ENCODE results near the gene GALNT18.

GALNT18 gene

DNA sequence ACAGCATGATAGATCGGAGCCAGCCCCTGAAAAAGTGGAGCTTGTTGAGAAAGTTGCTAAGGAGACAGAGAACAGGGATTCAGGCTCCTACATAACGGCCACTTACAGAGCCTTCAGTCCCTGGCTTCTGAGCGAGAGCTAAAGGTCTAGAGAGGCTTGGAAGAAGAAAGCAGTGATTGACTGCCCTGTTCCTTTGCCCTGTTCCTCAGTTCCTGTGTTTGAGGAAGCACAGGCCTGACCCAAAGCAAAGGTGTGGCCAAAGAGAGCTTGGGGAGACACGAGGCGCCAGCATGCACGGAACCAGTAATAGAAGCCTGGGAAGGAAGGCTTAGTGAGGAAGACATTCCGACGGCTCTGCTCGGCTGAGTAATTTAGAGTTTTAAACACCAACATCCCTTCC lies 194.7 kb downstream of the GALNT18 start:
- no peak overlapping the region for H3K4me2 ChIP-seq (ENCODE audit: insufficient read depth, low read length, poor library complexity, severe bottlenecking)
- H3K27ac ChIP-seq (replicated peaks; ENCODE audit: low read length), result no peak overlapping the region
- H3K27me3 ChIP-seq (ENCODE audit: control insufficient read depth in 3 of 3, insufficient read depth in 3 of 3, low read depth in 1 of 3, low read length in 3 of 3), result peaks cover 0 to 3% (median 0%) of the 10 kb centered on the region in 3 experiments
- no peak overlapping the region for H3K9ac ChIP-seq (ENCODE audit: low read depth, low read length, poor library complexity)
- H3K4me3 ChIP-seq (ENCODE audit: low read length in 2 of 2), result no peak overlapping the region
- no CpG with 5 or more reads among the region's 9 CpGs for WGBS, 2 donors (ENCODE audit: extremely low coverage in 2 of 2, insufficient read length in 2 of 2, insufficient replicate concordance in 1 of 2)
- no peak overlapping the region for H3K18ac ChIP-seq (ENCODE audit: low read length)
- no peaks in the 10 kb centered on the region for H3K79me1 ChIP-seq (ENCODE audit: low read depth, low read length)
- H3K9me3 ChIP-seq (replicated peaks in 1 of 2; ENCODE audit: control insufficient read depth in 2 of 2, insufficient read depth in 1 of 2, low read depth in 1 of 2, low read length in 2 of 2), result no peaks in the 10 kb centered on the region
- H3K4me1 ChIP-seq (ENCODE audit: control insufficient read depth in 2 of 2, insufficient read depth in 1 of 2, low read depth in 1 of 2, low read length in 2 of 2), result peaks cover 0 to 11% of the 10 kb centered on the region in 2 donors
- no peak overlapping the region for H2AK5ac ChIP-seq (ENCODE audit: low read depth, low read length)
- H2AFZ ChIP-seq (ENCODE audit: low read length), result no peak overlapping the region
- no peak overlapping the region for H2BK5ac ChIP-seq (ENCODE audit: low read length)
- peaks cover 0 to 2% of the 10 kb centered on the region in 2 donors for H3K36me3 ChIP-seq (replicated peaks in 1 of 2; ENCODE audit: control insufficient read depth in 2 of 2, insufficient read depth in 2 of 2, low read length in 2 of 2)
- no peak overlapping the region for H3K14ac ChIP-seq (ENCODE audit: low read length)
- no peak overlapping the region for H2BK15ac ChIP-seq (ENCODE audit: low read length)
- no peak overlapping the region for H3K23ac ChIP-seq (ENCODE audit: low read depth, low read length, poor library complexity)
- H3K4ac ChIP-seq (ENCODE audit: low read length), result no peak overlapping the region
- no peak overlapping the region for H2BK120ac ChIP-seq (ENCODE audit: low read depth, low read length)
- H4K91ac ChIP-seq (ENCODE audit: low read depth, low read length, poor library complexity), result no peak overlapping the region
- no peak overlapping the region for H2BK12ac ChIP-seq (ENCODE audit: low read length)
- no peak for DNase-seq (ENCODE audit: low spot score)
- H4K8ac ChIP-seq (ENCODE audit: low read depth, low read length), result no peak overlapping the region

DNA sequence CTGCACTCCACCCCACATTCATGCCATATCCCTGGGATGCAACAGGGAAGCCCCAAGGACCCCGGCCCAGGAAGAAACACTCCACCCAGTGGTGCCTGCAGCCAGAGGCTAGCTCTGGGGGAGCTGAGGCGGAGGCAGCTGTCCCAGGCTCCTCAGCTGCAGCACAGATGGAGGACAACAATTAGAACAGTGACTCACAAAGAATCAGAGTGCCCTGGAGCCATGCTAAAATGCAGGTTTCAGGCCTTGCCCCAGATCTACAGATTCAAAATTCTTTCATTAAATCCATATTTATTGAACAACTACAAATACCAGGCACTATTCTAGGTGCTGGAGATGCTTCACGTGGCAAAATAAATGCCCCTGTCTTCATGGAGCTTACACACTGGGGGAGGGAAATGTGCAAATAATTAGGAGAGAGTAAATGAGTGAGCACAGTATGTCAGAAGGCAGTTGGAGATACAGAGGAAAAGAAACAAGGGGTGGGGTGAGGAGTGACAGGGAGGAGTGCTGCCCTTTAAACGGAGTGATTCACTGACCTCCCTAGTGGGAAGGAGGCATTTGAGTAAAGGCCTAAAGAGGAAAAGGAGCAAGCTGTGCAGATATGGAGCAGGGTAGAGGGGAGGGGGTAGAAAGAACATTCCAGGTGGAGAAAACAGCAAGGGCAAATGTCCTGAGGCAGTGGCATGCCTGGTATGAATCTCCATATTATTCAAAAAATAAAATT lies 195.4 kb downstream of the GALNT18 start:
- H3K9me3 ChIP-seq (replicated peaks in 1 of 2; ENCODE audit: control insufficient read depth in 2 of 2, insufficient read depth in 1 of 2, low read depth in 1 of 2, low read length in 2 of 2), result no peaks in the 10 kb centered on the region
- H3K14ac ChIP-seq (ENCODE audit: low read length), result no peak overlapping the region
- no peak overlapping the region for H2BK5ac ChIP-seq (ENCODE audit: low read length)
- no peak overlapping the region for H3K9ac ChIP-seq (ENCODE audit: low read depth, low read length, poor library complexity)
- H2BK120ac ChIP-seq (ENCODE audit: low read depth, low read length), result no peak overlapping the region
- no peak overlapping the region for H3K4ac ChIP-seq (ENCODE audit: low read length)
- H4K8ac ChIP-seq (ENCODE audit: low read depth, low read length), result no peak overlapping the region
- H3K23ac ChIP-seq (ENCODE audit: low read depth, low read length, poor library complexity), result no peak overlapping the region
- no peaks in the 10 kb centered on the region for H3K79me1 ChIP-seq (ENCODE audit: low read depth, low read length)
- H3K36me3 ChIP-seq (replicated peaks in 1 of 2; ENCODE audit: control insufficient read depth in 2 of 2, insufficient read depth in 2 of 2, low read length in 2 of 2), result peaks cover 0 to 2% of the 10 kb centered on the region in 2 donors
- no peak for DNase-seq (ENCODE audit: low spot score)
- H2BK12ac ChIP-seq (ENCODE audit: low read length), result no peak overlapping the region
- peaks cover 0 to 15% of the 10 kb centered on the region in 2 donors for H3K4me1 ChIP-seq (ENCODE audit: control insufficient read depth in 2 of 2, insufficient read depth in 1 of 2, low read depth in 1 of 2, low read length in 2 of 2)
- no CpG with 5 or more reads among the region's 4 CpGs for WGBS, 2 donors (ENCODE audit: extremely low coverage in 2 of 2, insufficient read length in 2 of 2, insufficient replicate concordance in 1 of 2)
- no peak overlapping the region for H3K18ac ChIP-seq (ENCODE audit: low read length)
- no peak overlapping the region for H2AFZ ChIP-seq (ENCODE audit: low read length)
- H3K27me3 ChIP-seq (ENCODE audit: control insufficient read depth in 3 of 3, insufficient read depth in 3 of 3, low read depth in 1 of 3, low read length in 3 of 3), result peaks cover 0 to 3% (median 0%) of the 10 kb centered on the region in 3 experiments
- H3K4me3 ChIP-seq (ENCODE audit: low read length in 2 of 2), result no peak overlapping the region
- H3K27ac ChIP-seq (replicated peaks; ENCODE audit: low read length), result no peak overlapping the region
- no peak overlapping the region for H2BK15ac ChIP-seq (ENCODE audit: low read length)
- no peak overlapping the region for H2AK5ac ChIP-seq (ENCODE audit: low read depth, low read length)
- H3K4me2 ChIP-seq (ENCODE audit: insufficient read depth, low read length, poor library complexity, severe bottlenecking), result no peak overlapping the region
- no peak overlapping the region for H4K91ac ChIP-seq (ENCODE audit: low read depth, low read length, poor library complexity)

DNA sequence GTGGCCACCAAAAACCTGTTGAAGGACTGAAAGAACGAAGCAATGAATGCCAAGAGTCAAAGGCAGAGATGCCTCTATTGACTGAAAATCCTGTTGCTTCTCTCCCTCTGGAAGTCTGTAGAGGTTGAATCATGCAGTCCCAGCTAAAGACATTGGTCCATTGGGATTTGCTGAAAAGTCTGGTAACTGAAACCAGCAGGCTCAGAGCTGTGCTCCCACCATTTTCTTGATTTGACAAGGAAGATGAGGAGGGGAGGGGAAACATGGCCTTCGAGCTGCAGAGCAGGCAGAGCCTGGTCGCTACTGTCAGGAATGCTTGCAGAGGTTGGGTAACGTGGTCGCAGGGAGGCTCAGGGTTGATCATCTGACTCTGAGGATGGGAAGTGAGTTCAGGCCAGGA lies 196.0 kb downstream of the GALNT18 start:
- no peaks in the 10 kb centered on the region for H3K9me3 ChIP-seq (replicated peaks in 1 of 2; ENCODE audit: control insufficient read depth in 2 of 2, insufficient read depth in 1 of 2, low read depth in 1 of 2, low read length in 2 of 2)
- H2AK5ac ChIP-seq (ENCODE audit: low read depth, low read length), result no peak overlapping the region
- no peak overlapping the region for H4K8ac ChIP-seq (ENCODE audit: low read depth, low read length)
- no peak overlapping the region for H3K4ac ChIP-seq (ENCODE audit: low read length)
- WGBS, 2 donors (ENCODE audit: extremely low coverage in 2 of 2, insufficient read length in 2 of 2, insufficient replicate concordance in 1 of 2), result no CpG with 5 or more reads among the region's 5 CpGs
- peaks cover 0 to 3% (median 0%) of the 10 kb centered on the region in 3 experiments for H3K27me3 ChIP-seq (ENCODE audit: control insufficient read depth in 3 of 3, insufficient read depth in 3 of 3, low read depth in 1 of 3, low read length in 3 of 3)
- H2BK15ac ChIP-seq (ENCODE audit: low read length), result no peak overlapping the region
- no peak overlapping the region for H3K23ac ChIP-seq (ENCODE audit: low read depth, low read length, poor library complexity)
- no peak for DNase-seq (ENCODE audit: low spot score)
- no peak overlapping the region for H3K9ac ChIP-seq (ENCODE audit: low read depth, low read length, poor library complexity)
- H3K27ac ChIP-seq (replicated peaks; ENCODE audit: low read length), result no peak overlapping the region
- H3K4me1 ChIP-seq (ENCODE audit: control insufficient read depth in 2 of 2, insufficient read depth in 1 of 2, low read depth in 1 of 2, low read length in 2 of 2), result peaks cover 0 to 20% of the 10 kb centered on the region in 2 donors
- H3K14ac ChIP-seq (ENCODE audit: low read length), result no peak overlapping the region
- H2BK5ac ChIP-seq (ENCODE audit: low read length), result no peak overlapping the region
- H3K18ac ChIP-seq (ENCODE audit: low read length), result peak overlapping the region; percentile 35
- H2AFZ ChIP-seq (ENCODE audit: low read length), result no peak overlapping the region
- H2BK12ac ChIP-seq (ENCODE audit: low read length), result no peak overlapping the region
- no peak overlapping the region for H3K4me2 ChIP-seq (ENCODE audit: insufficient read depth, low read length, poor library complexity, severe bottlenecking)
- H3K36me3 ChIP-seq (replicated peaks in 1 of 2; ENCODE audit: control insufficient read depth in 2 of 2, insufficient read depth in 2 of 2, low read length in 2 of 2), result peaks cover 0 to 2% of the 10 kb centered on the region in 2 donors
- no peak overlapping the region for H2BK120ac ChIP-seq (ENCODE audit: low read depth, low read length)
- H4K91ac ChIP-seq (ENCODE audit: low read depth, low read length, poor library complexity), result no peak overlapping the region
- no peak overlapping the region for H3K4me3 ChIP-seq (ENCODE audit: low read length in 2 of 2)
- H3K79me1 ChIP-seq (ENCODE audit: low read depth, low read length), result no peaks in the 10 kb centered on the region

DNA sequence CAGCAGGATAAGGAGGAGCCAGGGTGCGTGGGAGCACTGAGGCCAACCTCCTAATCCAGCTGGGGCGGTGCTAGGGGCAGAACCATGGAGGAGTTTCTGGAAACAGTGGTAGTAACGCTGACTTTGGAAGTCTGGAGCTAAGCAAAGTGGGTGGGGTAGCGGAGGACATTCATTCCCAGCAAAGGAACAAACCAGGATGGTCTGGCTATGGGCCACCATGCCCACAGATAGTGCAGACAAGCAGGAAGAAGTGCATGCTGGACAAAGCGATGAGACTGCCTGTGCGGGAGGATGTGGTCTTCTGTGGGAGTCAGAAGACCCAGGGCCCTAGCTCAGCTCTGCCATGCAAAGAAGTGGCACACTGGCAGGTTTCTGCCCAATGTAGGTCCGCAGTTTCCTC lies 197.1 kb downstream of the GALNT18 start:
- Histone ChIP-seq H3K23ac (ENCODE audit: low read depth, low read length, poor library complexity) (no peak overlapping the region), H3K27ac (replicated peaks; ENCODE audit: low read length) (no peak overlapping the region), H3K36me3 (replicated peaks in 1 of 2; ENCODE audit: control insufficient read depth in 2 of 2, insufficient read depth in 2 of 2, low read length in 2 of 2) (peaks cover 0 to 2% of the 10 kb centered on the region in 2 donors), H2BK5ac (ENCODE audit: low read length) (no peak overlapping the region), H3K27me3 (ENCODE audit: control insufficient read depth in 3 of 3, insufficient read depth in 3 of 3, low read depth in 1 of 3, low read length in 3 of 3) (peaks cover 0 to 3% (median 0%) of the 10 kb centered on the region in 3 experiments), H3K4me3 (ENCODE audit: low read length in 2 of 2) (no peak overlapping the region), H4K91ac (ENCODE audit: low read depth, low read length, poor library complexity) (no peak overlapping the region), H2BK120ac (ENCODE audit: low read depth, low read length) (no peak overlapping the region), H3K14ac (ENCODE audit: low read length) (no peak overlapping the region), H2BK15ac (ENCODE audit: low read length) (peak overlapping the region; percentile 60), H2AFZ (ENCODE audit: low read length) (no peak overlapping the region), H3K18ac (ENCODE audit: low read length) (no peak overlapping the region), H3K79me1 (ENCODE audit: low read depth, low read length) (no peaks in the 10 kb centered on the region), H3K4me2 (ENCODE audit: insufficient read depth, low read length, poor library complexity, severe bottlenecking) (no peak overlapping the region), H3K9ac (ENCODE audit: low read depth, low read length, poor library complexity) (peak overlapping the region; percentile 40), H3K4ac (ENCODE audit: low read length) (no peak overlapping the region), H3K9me3 (replicated peaks in 1 of 2; ENCODE audit: control insufficient read depth in 2 of 2, insufficient read depth in 1 of 2, low read depth in 1 of 2, low read length in 2 of 2) (no peaks in the 10 kb centered on the region), H2AK5ac (ENCODE audit: low read depth, low read length) (no peak overlapping the region), H3K4me1 (ENCODE audit: control insufficient read depth in 2 of 2, insufficient read depth in 1 of 2, low read depth in 1 of 2, low read length in 2 of 2) (peaks cover 0 to 20% of the 10 kb centered on the region in 2 donors), H4K8ac (ENCODE audit: low read depth, low read length) (no peak overlapping the region), H2BK12ac (ENCODE audit: low read length) (no peak overlapping the region)
- DNase-seq (ENCODE audit: low spot score), result no peak
- no CpG with 5 or more reads among the region's 7 CpGs for WGBS, 2 donors (ENCODE audit: extremely low coverage in 2 of 2, insufficient read length in 2 of 2, insufficient replicate concordance in 1 of 2)

Data from neuronal stem cell (in vitro differentiated cells).